Vagina (tissue), 2 donors: Measurements from ENCODE around the gene CENPU.

ENCODE experiments used
- POLR2A ChIP-seq, 2 donors: fragments of 450-650 bp; IDR thresholded peaks; one replicate each; pipeline ENCODE4 v1.6.1; 2017; ENCODE audit warnings: antibody characterized with exemption in 2 of 2, mild to moderate bottlenecking in 2 of 2, moderate library complexity in 2 of 2
- TF ChIP-seq, protein P1 (sequence below), 3 experiments: fragments of 450-650 bp in 2 of 3; fragments of 200-600 bp in 1 of 3; sonication (generic) in 1 of 3; IDR thresholded peaks; one replicate each; pipeline ENCODE4 v1.5.1; 2017 to 2019; ENCODE audit warnings: antibody characterized with exemption in 3 of 3, mild to moderate bottlenecking in 2 of 3, moderate library complexity in 2 of 3

DNA sequence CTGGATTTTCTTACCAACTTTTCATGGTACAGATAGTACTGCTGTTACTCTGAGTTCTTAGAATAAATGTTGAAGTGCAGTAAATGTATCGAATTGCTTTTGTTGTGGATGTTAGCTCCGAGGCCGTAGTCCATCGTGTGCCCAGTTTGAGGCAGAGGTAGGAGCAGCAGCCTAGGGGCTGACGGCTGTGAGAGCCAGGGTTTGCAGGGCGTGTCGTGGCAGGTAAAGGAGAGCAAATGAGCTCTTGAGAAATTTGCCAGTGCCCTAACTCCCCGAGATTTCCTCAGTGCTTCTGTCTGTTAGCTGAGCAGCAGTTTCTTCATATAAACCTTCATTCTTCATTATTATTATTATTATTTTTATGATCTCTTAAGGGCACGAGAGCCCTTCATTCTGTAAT is 62.8 kb downstream of the CENPU start:
- TF ChIP-seq, protein P1, sequence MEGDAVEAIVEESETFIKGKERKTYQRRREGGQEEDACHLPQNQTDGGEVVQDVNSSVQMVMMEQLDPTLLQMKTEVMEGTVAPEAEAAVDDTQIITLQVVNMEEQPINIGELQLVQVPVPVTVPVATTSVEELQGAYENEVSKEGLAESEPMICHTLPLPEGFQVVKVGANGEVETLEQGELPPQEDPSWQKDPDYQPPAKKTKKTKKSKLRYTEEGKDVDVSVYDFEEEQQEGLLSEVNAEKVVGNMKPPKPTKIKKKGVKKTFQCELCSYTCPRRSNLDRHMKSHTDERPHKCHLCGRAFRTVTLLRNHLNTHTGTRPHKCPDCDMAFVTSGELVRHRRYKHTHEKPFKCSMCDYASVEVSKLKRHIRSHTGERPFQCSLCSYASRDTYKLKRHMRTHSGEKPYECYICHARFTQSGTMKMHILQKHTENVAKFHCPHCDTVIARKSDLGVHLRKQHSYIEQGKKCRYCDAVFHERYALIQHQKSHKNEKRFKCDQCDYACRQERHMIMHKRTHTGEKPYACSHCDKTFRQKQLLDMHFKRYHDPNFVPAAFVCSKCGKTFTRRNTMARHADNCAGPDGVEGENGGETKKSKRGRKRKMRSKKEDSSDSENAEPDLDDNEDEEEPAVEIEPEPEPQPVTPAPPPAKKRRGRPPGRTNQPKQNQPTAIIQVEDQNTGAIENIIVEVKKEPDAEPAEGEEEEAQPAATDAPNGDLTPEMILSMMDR (IDR thresholded peaks at IDR 0.05) = no peak
- TF ChIP-seq POLR2A (IDR thresholded peaks at IDR 0.05) = no peak
